ENCODE measurements around the gene PERM1.
"Not testable (repeated sequence)": the region's sequence is repeated elsewhere in the genome, so short reads cannot be mapped to it uniquely, and the experiment has no call there.

PERM1 gene

DNA sequence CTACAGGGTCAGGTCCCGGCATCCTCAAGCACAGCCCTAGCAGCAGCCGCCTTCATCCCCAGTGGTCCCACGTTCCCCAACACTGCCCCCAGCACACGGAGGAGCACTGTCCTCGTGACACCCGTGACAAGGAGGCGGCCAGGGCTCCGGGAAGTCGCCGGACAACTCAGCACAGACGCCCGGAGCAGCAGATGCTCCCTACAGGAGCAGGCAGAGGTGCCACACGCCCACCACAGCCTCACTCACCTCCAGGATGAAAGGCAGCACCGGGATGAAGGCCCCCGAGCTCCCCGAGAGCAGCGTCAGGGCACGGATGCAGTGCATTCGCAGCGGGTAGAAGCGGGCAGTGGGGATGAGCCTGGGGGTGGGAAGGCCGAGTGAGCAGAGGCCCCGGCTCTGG, 31.0 kb downstream of the PERM1 start:
- no peak for DNase-seq (ENCODE audit: low read depth in 2 of 2, low spot score in 1 of 2)

DNA sequence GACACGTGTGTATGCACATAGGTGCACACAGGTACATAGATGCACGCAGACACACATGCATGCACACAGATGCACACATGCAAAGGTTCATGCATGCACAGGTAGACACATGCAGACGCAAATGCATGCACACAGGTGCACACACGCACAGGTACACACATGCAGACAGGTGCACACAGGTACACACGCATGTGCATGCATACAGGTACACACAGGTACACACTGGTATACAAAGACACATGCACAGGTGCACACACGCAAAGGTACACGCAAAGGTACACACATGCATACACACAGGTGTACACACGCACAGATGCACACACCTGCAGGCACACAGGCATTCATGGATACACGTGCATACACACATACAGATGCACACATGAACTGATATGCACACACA, 31.6 kb downstream of the PERM1 start:
- DNase-seq (ENCODE audit: low read depth in 2 of 2, low spot score in 1 of 2) = no peak

DNA sequence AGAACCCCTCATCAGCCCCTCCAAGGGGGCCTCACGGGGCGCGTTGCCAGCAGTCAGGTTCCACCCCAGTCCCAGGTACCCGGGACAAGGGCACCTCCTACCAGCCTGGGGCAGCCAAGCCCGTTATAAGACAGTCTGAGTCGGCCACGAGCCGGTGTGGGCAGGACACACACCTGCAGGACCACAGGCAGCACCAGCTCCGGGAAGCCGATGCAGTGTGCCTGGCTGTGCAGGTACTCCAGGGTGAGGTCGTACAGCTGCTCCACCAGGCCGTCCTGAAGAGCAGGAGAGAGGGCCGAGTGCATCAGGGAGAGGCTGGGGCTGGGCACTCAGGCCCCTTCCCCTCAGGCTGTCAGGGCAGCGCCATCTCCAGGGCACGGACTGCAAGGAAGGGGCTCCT, 33.9 kb downstream of the PERM1 start:
- DNase-seq (ENCODE audit: low read depth in 2 of 2, low spot score in 1 of 2) = no peak

- DNase-seq (ENCODE audit: low read depth in 2 of 2, low spot score in 1 of 2) = not testable (repeated sequence)
Measured at GRCh38 chr1:946811-947210, 35.1 kb downstream of the PERM1 start.

DNA sequence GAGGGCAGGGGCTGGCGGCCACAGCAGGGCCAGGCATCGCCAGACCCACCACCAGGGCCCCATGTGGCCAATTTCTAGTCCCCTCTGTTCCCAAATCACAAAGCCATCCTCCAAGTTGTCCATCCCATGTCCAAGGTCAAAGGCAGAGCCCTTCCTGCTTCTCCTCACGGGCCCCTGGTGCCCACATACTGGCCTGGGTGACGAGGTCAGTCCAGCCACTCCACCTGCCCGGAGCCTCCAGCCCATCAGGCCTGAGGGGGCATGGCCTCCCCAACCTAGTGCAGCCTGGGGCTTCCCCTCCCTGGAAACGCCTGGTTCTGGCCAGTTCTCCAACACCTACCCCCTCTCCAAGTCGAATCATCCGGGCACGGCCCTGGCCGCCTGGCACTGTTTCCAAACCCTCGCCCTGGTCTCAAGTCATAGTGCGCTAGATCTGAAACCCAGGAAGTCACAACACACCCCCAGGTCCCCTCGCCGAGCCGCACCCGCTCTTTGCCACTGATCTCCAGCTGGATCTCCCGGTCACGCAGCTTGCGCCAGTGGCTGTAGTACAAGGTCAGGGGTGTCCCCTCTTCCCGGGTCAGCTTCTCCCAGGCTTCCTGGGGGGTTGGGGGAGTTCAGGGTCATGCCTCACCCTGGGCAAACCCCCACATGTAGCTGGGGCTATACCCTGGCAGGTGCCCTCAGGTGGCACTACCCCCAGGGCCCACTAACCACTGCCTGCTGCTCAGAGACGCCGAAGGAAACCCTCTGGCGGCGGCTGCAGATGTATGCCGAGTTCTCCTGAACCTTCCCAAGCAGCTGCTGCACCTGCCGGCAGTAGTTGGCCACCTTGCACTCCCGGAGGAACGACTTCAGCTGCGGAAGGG, 36.0 kb downstream of the PERM1 start:
- DNase-seq (ENCODE audit: low read depth in 2 of 2, low spot score in 1 of 2) = no peak

DNA sequence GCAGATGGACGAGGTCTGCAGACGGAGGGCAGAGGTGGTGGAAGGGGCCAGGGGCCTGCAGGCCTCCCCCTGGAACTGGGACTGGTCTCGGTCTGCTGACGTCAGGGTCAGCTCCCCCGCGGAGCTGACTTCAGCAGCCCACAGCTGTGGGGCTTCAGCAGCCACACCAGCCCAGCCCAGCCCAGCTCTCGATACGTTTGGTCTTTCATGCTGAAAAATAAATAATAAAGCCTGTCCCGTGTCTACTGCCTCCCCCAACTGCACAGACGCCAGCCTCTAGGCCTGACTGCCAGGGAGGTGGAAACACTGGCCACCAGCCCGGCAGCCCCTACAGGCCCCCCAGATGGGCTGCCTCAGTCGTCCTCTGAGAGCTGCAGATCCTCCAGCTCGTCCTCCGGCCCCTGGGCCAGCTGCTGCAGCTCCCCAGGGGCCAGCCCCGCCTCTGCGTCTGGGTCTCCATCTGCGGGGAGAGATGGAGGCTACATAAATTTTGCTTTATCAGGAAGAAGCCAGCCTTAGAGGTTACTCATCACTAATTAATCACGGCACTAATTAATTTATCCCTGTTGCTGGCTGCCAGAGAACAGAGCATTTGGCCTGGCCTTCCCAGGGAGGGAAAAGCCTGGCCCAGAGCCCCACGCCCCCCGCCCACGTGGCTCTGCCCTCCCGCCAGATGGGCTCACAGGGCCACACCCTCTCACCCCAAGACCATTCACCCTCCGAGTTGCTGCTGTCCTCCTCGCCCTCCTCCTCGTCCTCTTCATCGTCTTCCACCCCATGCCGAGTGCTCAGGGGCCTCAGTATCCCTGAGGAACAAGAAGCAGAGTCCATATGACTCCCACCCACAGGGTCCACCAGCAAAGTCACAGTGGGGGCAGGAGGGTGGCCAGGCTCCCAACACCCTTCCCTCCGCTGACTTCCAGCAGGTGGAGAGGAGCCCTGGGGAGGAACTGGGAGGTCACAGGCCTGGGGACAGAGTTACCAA, 37.3 kb downstream of the PERM1 start:
- DNase-seq (ENCODE audit: low read depth in 2 of 2, low spot score in 1 of 2) = no peak

DNA sequence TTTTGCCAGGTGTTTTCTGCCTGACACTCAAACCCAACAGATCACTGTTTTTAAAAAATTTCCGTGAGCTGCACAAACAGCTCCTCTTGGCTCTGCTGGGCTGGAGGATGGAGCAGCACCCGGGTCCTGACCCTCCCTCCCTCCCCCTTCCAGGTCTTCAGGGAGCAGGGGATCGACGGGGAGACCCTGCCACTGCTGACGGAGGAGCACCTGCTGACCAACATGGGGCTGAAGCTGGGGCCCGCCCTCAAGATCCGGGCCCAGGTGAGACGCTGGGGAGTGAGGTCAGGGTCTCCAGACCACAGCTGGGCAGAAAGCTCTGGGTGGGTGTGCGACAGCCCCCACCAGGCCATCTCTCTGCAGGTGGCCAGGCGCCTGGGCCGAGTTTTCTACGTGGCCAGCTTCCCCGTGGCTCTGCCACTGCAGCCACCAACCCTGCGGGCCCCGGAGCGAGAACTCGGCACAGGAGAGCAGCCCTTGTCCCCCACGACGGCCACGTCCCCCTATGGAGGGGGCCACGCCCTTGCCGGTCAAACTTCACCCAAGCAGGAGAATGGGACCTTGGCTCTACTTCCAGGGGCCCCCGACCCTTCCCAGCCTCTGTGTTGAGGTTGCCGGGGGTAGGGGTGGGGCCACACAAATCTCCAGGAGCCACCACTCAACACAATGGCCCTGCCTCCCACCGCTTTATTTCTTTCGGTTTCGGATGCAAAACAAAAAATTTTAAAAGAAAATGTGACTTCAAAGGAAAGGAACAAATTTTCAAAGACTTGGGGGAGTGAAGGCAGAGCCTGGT, 38.1 kb downstream of the PERM1 start:
- no peak for DNase-seq (ENCODE audit: low read depth in 2 of 2, low spot score in 1 of 2)

GRCh38 chr1:942864-943533, 38.9 kb downstream of the PERM1 start:
- no peak for DNase-seq (ENCODE audit: low read depth in 2 of 2, low spot score in 1 of 2)

GRCh38 chr1:942411-942821, 39.5 kb downstream of the PERM1 start:
- DNase-seq (ENCODE audit: low read depth in 2 of 2, low spot score in 1 of 2) = no peak

DNA sequence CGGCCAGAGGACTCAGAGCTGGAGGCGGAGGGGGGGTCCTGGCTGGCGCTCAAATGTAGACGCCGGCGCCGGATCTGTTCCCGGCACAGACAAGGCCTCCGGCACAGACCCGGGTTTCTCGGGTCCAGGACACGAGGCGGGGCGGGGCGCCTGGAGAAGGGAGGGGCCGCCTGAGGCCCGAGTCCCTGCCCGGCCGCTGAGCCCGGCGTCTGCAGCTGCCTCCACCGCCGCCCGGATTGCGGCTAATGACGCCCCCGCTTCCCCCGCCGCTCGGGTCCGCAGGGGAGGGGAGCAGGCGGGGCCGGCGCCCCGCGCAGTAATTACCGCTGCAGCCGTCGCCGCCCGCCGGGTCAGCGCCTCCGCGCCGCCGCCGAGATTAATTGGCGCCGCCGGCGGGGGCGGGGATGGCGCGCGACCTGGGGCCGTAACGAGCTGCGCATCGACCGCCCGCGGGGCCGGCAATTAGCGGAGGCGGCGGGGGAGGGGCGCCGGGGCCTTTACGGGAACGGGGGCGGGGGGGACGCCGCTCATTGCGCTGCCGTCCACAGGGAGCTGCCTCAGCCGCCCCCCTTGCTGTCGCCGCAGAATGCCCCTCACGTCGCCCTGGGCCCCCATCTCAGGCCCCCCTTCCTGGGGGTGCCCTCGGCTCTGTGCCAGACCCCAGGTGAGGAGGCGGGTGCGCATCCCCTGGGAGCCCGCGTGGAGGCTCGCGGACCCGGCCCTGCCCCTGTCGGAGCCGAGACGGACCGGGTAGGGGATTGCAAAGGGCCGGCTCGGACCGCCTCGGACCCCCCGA, 40.1 kb downstream of the PERM1 start:
- DNase-seq (ENCODE audit: low read depth in 2 of 2, low spot score in 1 of 2) = no peak

DNA sequence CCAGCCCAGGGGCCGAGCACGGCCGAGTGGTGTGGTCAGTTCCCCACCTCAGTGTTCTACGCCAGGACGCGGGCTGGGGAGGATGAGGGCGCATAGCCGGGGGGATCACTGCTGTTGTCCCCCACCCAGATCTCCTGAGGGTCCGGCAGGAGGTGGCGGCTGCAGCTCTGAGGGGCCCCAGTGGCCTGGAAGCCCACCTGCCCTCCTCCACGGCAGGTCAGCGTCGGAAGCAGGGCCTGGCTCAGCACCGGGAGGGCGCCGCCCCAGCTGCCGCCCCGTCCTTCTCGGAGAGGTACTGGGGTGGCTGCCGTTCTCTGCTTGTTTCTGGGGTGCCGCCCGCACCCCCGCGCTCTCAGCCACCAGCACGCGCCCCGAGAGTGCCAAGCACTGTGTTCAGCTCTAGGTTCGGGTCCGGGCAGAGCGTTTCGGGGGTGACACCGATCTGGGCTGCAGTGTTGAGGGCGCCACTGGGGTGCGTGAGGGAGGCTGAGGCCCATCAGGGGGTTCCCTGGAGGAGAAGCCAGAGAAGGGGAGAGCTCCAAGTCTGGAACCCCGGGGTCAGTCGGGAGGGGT, 40.8 kb downstream of the PERM1 start:
- DNase-seq (ENCODE audit: low read depth in 2 of 2, low spot score in 1 of 2) = no peak

DNA sequence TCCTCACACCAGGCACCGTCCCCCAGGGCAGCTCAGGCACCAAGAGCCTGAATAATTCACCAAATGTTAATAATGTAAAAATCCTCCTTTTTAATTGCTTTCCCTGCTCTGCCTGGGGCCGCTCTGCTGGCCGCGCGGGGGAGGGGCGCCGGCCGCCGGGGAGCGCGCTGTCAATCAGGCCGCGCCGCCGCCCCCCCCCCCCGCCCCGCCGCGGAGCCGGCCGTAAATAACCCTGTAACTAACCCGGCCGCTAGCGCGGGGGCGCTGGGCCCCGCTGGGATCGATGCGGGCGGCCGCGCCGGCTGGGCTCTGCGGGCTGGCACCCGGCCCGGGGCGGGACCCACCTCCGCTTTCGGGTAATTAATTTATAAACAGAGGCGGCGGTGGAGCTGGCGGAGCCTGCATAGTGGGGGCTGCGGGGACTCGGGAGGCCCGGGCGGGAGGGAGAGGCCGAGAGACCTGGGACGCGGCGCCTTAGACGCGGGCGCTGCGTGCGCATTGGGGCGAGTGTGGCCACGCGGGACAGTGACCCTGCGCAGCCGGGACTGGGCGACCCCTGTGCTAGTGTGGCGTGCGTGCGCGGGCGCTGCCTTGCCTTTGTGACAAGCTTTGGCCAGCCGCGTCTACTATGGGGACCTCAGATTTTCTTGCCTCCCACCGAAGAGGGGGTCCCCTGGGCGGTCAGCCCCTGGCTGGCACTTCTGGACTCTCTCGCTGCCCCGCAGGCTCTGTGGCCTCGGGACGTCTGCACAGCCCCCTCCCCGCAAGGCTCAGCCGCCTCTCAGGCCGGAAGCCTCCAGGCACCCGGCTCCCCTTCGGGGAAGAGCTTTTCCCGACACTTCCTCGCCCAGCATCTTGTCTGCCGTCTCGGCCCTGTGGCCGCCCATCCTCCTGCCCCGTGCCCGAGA, 41.5 kb downstream of the PERM1 start:
- no peak for DNase-seq (ENCODE audit: low read depth in 2 of 2, low spot score in 1 of 2)

DNA sequence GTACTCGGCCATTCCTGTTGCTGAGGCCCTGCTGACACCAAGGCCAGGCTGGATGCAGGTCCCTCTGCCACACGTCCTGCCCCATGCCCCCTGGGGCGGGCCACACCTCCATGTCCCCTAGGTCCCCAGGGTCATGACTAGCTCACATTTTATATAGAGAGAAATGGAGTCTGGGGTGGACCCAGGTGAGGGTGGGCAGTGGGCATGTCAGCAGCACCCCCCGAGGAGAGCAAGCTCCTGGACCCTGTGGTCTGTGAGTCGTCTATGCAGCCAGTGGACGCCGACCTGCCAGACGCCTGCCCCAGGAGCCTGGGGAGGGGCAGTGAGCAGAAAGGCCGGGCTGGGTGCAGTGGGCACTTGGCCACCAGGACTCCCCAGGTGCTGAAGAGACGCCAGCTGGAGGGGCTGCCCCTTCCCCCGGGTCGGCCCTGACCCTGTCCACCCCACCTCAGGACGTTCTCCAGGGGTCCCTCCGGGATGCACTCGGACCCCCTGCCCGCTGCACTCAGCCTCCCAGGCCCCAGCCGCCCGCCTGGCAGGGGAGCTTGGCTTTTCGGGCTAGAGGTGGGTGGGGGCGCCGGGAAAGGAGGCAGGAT, 42.3 kb downstream of the PERM1 start:
- no peak for DNase-seq (ENCODE audit: low read depth in 2 of 2, low spot score in 1 of 2)

DNA sequence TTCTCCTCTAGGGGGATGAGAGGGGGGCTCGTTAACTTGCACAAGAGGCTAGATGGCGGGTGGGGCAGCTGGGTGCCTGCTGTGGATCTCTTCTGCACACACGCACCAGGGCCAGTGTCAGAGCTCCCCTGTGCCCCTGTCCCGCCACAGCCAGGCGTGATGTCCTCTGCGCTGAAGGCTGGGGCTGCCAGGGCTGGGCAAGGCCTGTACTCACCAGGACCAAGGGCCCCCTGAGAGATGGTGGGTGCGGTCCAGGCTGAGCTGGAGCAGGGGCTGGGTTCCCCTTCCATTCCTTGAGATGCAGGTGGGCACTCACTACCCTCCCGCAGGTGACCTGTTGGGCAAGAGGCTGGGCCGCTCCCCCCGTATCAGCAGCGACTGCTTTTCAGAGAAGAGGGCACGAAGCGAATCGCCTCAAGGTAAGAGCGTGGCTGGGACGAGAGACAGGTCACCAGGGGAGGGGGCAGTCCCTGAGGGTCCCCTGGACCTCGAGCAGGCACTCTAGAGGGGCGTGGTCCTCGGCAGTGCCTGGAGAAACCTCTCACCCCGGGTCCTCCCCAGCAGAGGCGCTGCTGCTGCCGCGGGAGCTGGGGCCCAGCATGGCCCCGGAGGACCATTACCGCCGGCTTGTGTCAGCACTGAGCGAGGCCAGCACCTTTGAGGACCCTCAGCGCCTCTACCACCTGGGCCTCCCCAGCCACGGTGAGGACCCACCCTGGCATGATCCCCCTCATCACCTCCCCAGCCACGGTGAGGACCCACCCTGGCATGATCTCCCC, 43.0 kb downstream of the PERM1 start:
- DNase-seq (ENCODE audit: low read depth in 2 of 2, low spot score in 1 of 2) = no peak

DNA sequence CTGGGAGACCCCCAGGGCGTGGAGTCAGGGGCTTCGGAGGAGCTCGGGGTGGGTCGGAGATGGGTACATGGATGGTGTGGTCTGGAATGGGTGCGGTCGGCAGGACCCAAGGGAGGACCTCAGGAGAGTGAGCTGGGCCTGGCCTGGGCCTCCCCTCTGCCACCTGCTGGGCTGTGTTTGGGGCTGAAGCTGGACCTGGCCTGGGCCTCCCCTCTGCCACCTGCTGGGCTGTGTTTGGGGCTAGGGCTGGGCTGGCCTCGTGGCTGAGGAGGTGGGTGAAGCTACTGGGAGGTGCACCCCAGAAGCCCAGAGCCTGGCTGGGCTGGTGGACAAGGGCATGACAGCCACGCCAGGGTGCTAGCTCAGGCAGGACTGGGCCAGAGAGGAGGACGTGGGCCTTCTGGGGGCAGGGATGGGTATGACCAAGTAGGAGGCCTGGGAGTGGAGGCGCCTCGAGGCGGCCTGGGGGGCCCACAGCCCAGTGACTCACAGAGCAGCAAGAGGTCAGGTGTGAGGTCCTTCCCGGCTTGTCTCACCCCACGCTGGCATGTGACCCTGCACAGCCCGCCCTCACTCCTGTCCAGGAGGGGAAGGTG, 43.7 kb downstream of the PERM1 start:
- DNase-seq (ENCODE audit: low read depth in 2 of 2, low spot score in 1 of 2) = no peak

- no peak for DNase-seq (ENCODE audit: low read depth in 2 of 2, low spot score in 1 of 2)
Measured at GRCh38 chr1:937521-937920, 44.4 kb downstream of the PERM1 start.
